Activated T-helper 1 cell treated with Interleukin-2 at 50 U/mL for 16 hours (primary cell): ENCODE data around the gene EVI2B.
"Not testable (repeated sequence)": the region's sequence is repeated elsewhere in the genome, so short reads cannot be mapped to it uniquely, and the experiment has no call there.

Experiments
- DNase-seq: peaks from one replicate; pipeline ENCODE4 v3.0.0-alpha.2; 2020; ENCODE audit warnings: low read depth

EVI2B gene

DNA sequence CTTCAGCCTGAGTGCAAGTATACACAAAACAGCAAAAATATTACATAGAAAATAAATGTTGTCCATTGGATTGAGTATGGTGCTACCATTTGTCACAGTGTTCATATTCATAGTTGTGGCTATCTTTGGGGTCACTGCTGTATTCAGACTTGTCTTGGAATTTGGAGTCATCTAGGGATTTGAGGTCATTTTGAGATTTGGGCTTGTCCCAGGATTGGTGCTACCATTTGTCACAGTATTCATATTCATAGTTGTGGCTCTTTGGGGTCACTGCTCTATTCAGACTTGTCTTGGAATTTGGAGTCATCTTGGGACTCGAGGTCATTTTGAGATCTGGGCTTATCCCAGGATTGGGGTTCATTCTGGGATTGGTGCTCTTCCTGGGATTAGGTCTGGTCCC is 41.6 kb downstream of the EVI2B start:
- DNase-seq = no peak

- no peak for DNase-seq
Observed at GRCh38 chr17:31269578-31269983, 44.3 kb downstream of the EVI2B start.

DNA sequence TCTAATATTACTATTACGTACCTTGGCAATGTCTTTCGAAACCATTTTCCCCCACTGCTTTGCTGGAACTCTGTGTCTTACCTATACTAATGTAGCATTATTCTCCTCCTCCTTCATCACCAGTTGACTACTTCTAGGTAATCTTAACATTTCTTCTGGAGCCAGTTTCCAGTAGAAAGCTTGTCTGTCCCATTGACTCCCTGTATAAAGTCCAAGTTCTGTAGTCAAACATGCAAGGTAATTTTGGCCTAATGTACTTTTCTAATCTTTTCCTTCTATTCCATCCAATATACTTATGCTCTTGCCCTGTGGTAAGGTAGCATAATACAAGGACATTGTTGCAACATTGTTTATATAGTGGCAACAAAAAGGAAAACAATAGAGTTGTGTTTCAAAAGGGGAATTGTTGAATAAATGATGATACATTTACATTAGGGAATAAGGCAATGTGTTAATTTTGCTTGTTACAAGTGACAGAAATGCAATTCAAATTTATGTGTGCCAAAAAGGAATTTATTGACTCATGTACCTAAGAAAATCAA is 44.7 kb downstream of the EVI2B start:
- no peak for DNase-seq

GRCh38 chr17:31266042-31266441 is 47.8 kb downstream of the EVI2B start:
- DNase-seq = no peak

DNA sequence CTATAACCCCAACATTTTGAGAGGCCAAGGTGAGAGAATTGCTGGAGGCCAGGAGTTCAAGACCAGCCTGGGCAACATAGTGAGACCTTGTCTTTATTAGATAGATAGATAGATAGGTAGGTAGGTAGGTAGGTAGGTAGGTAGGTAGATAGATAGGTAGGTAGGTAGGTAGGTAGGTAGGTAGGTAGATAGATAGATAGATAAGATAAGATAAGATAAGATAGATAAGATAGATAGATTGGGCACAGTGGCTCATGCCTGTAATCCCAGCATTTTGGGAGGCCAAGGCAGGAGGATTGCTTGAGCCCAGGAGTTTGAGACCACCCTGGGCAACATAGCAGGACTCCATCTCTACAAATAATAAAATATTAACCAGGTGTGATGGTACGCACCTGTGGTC is 50.9 kb downstream of the EVI2B start:
- DNase-seq = not testable (repeated sequence)

DNA sequence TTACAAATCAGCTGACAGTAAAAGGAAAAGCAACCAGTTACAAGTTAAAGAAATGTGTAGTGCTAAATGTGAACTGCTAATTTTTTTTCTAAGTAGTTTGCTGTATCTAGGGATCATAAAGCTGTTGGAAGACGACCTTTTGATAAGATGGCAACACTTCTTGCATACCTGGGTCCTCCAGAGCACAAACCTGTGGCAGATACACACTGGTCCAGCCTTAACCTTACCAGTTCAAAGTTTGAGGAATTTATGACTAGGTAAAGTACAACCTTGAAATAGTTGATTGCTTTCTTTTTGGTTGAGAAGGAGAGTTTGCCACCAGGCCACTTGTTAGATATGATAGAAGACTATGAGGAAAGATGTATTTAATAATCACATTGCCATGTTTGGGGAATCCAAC is 52.3 kb downstream of the EVI2B start:
- no peak for DNase-seq

DNA sequence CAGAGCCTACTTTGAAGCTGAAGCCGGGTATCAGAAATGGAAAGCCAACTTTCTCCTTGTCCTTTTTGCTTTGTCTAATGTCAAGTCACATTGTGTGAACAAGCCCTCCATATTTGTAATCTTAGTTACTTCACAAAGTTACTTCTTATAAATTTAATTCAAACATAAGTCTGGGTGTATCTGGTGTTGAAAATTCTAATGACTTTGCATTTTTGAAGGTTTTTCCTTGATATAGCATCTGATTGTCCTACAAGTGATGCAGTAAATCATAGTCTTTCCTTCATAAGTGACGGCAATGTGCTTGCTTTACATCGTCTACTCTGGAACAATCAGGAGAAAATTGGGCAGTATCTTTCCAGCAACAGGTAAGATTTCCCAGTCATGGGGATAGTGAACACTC is 53.7 kb downstream of the EVI2B start:
- no peak for DNase-seq

GRCh38 chr17:31256936-31257335 is 56.9 kb downstream of the EVI2B start:
- no peak for DNase-seq

DNA sequence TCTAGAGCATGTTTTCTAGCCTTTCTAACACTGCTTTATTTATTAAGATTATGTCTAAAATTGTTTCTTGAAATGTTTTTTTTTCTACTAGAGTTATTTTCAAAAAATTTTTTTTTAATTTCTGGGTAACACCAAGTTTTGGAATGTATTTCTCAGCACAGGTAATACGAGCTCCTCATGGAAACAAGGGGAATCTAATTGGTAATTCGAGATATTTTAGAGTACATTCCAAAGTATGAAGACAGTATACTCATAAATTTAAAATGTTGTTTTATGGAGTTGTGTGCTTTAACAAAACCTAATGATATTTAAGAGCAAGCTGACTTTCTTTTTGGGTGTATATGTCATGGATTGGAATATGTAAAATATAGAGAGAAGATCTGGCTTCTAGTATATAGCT is 59.2 kb downstream of the EVI2B start:
- no peak for DNase-seq
